SKM-1 treated with dmso at 0.1 percent for 144 hours (cell line): ENCODE data around the gene SHISAL1.

Source experiments
- DNase-seq: peaks from one replicate; lab custom pipeline; 2025; ENCODE audit not compliant: unreplicated experiment; lab: John Stamatoyannopoulos, UW

Gene SHISAL1

GRCh38 chr22:44266796-44267760 is 45.7 kb downstream of the SHISAL1 start:
- DNase-seq: no peak

GRCh38 chr22:44263547-44263946 is 49.2 kb downstream of the SHISAL1 start:
- no peak for DNase-seq

GRCh38 chr22:44261861-44262595 is 50.7 kb downstream of the SHISAL1 start:
- no peak for DNase-seq

GRCh38 chr22:44261164-44261860 is 51.4 kb downstream of the SHISAL1 start:
- DNase-seq: no peak

- no peak for DNase-seq
Measured at GRCh38 chr22:44260216-44261035, 52.3 kb downstream of the SHISAL1 start.

GRCh38 chr22:44259366-44260215 is 53.2 kb downstream of the SHISAL1 start:
- DNase-seq: no peak

- DNase-seq: no peak
Measured at GRCh38 chr22:44256556-44257485, 55.9 kb downstream of the SHISAL1 start.

GRCh38 chr22:44256085-44256484 is 56.7 kb downstream of the SHISAL1 start:
- no peak for DNase-seq

GRCh38 chr22:44254811-44255210 is 57.9 kb downstream of the SHISAL1 start:
- no peak for DNase-seq

- no peak for DNase-seq
Measured at GRCh38 chr22:44249376-44250147, 63.2 kb downstream of the SHISAL1 start.

GRCh38 chr22:44248926-44249325 is 63.8 kb downstream of the SHISAL1 start:
- no peak for DNase-seq

- DNase-seq: no peak
Measured at GRCh38 chr22:44247923-44248892, 64.5 kb downstream of the SHISAL1 start.

- no peak for DNase-seq
Measured at GRCh38 chr22:44247346-44247745, 65.4 kb downstream of the SHISAL1 start.

GRCh38 chr22:44246615-44247326 is 66.0 kb downstream of the SHISAL1 start:
- DNase-seq: no peak

- no peak for DNase-seq
Measured at GRCh38 chr22:44245867-44246266, 66.9 kb downstream of the SHISAL1 start.

- DNase-seq: no peak
Measured at GRCh38 chr22:44245438-44245837, 67.3 kb downstream of the SHISAL1 start.
